ENCODE results near the gene PUDP.

DNA sequence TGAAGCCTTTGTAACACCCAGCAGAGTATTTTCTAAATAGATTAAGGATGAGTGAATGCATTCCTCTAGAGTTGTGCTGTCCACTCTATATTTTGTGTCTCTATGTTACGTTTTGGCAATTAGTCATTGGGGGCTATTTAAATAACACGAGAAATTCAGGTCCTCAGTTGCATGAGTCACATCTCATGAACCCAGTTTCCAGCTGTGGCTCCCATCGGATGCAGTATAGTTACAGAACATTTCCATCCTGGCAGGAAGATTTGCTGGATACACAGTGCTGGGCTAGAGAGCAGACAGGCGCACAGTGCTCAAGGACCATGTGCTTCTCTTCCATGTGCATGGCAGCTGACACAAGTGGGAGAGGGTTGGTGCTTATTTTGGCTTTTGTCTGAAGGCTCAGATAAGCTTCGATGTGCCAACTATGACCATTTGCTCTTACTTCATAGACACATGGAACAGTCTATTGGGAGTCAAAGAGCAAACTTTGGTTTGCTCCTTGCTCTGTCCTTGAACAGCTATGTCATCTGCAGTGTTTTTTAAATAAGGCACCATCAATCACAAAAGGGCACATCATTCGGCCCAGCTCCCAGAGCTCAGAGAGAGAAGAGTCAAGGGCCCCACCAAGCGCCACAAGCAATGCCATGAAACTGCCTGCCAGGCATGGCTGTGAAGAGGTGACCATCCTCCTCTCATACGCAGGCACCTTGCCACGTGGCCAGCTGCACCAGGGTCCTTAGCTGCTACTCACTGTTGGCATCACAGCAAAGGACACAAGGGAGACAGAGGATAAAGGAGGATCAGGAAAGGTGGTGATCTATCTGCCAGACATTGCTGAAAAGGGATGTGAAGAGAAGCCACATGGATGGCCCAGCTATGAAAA lies 8.5 kb downstream of the PUDP start:
- TF ChIP-seq, protein P1, sequence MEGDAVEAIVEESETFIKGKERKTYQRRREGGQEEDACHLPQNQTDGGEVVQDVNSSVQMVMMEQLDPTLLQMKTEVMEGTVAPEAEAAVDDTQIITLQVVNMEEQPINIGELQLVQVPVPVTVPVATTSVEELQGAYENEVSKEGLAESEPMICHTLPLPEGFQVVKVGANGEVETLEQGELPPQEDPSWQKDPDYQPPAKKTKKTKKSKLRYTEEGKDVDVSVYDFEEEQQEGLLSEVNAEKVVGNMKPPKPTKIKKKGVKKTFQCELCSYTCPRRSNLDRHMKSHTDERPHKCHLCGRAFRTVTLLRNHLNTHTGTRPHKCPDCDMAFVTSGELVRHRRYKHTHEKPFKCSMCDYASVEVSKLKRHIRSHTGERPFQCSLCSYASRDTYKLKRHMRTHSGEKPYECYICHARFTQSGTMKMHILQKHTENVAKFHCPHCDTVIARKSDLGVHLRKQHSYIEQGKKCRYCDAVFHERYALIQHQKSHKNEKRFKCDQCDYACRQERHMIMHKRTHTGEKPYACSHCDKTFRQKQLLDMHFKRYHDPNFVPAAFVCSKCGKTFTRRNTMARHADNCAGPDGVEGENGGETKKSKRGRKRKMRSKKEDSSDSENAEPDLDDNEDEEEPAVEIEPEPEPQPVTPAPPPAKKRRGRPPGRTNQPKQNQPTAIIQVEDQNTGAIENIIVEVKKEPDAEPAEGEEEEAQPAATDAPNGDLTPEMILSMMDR (IDR thresholded peaks at IDR 0.05) = no peak
- TF ChIP-seq POLR2A (IDR thresholded peaks at IDR 0.05) = no peak

Measured in body of pancreas (tissue), 4 donors.